CD4-positive, CD25-positive, alpha-beta regulatory T cell (primary cell): ENCODE data around the gene MXRA7. TPM values are rescaled to one million over a fixed set of nuclear protein-coding genes. Genes with fewer than 3 reads are reported as not detected.
A peak's percentile ranks its signal among the peaks of the same experiment; 100 is the strongest.

Experiments used
- ATAC-seq, 2 donors: fragments of 150-1000 bp; cut with Tn5 transposase; one replicate each; pipeline ENCODE4 v1.10.0; 2021; ENCODE audit warnings: low read depth in 2 of 2, moderate number of reproducible peaks in 2 of 2, moderate library complexity in 1 of 2
- DNase-seq, 3 donors: peaks; one replicate each; pipeline versions ENCODE4 v3.0.0 to v3.0.0-alpha.2; 2012 to 2022; ENCODE audit warnings: mixed read lengths in 1 of 3
- H3K27ac ChIP-seq: one replicate; pipeline ENCODE4 v1.7.0; 2013; ENCODE audit warnings: mild to moderate bottlenecking, low read length; ENCODE audit not compliant: insufficient read depth, poor library complexity, severe bottlenecking
- H3K27me3 ChIP-seq: one replicate; pipeline ENCODE4 v1.7.0; 2013; ENCODE audit warnings: low read length; ENCODE audit not compliant: control insufficient read depth, insufficient read depth
- H3K36me3 ChIP-seq: one replicate; pipeline ENCODE4 v1.7.0; 2013; ENCODE audit warnings: mild to moderate bottlenecking, low read length, moderate library complexity; ENCODE audit not compliant: control insufficient read depth, insufficient read depth
- H3K4me1 ChIP-seq: 2 replicates; pipeline ENCODE4 v1.7.0; 2013; ENCODE audit warnings: mild to moderate bottlenecking, low read length; ENCODE audit not compliant: insufficient read depth, control insufficient read depth, poor library complexity, severe bottlenecking
- H3K4me3 ChIP-seq: one replicate; pipeline ENCODE4 v1.7.0; 2013; ENCODE audit warnings: low read depth, mild to moderate bottlenecking, low read length, moderate library complexity
- H3K9me3 ChIP-seq, 2 experiments: 1 replicate in 1 of 2; 2 replicates in 1 of 2; pipeline ENCODE4 v1.7.0; 2013; ENCODE audit warnings: low read length in 2 of 2, mild to moderate bottlenecking in 1 of 2, moderate library complexity in 1 of 2; ENCODE audit not compliant: control insufficient read depth in 2 of 2
- H3K27ac Mint-ChIP-seq, 3 donors: one replicate each; pipeline ENCODE4 v1.8.0; 2020 to 2022; ENCODE audit warnings: mild to moderate bottlenecking in 3 of 3, mixed read lengths in 3 of 3, moderate library complexity in 2 of 3
- H3K27me3 Mint-ChIP-seq: one replicate; pipeline ENCODE4 v1.8.0; 2022; ENCODE audit warnings: mild to moderate bottlenecking, mixed read lengths
- H3K36me3 Mint-ChIP-seq: one replicate; pipeline ENCODE4 v1.8.0; 2020; ENCODE audit warnings: mixed read lengths
- H3K4me1 Mint-ChIP-seq, 4 donors: one replicate each; pipeline ENCODE4 v1.8.0; 2020 to 2022; ENCODE audit warnings: mixed read lengths in 4 of 4, mild to moderate bottlenecking in 1 of 4
- H3K4me3 Mint-ChIP-seq, 4 donors: one replicate each; pipeline ENCODE4 v1.8.0; 2020 to 2022; ENCODE audit warnings: mild to moderate bottlenecking in 4 of 4, mixed read lengths in 4 of 4, moderate library complexity in 3 of 4
- H3K9me3 Mint-ChIP-seq, 7 donors: one replicate each; pipeline ENCODE4 v1.8.0; 2020 to 2022; ENCODE audit warnings: mixed read lengths in 7 of 7, mild to moderate bottlenecking in 3 of 7, moderate library complexity in 2 of 7
- polyA plus RNA-seq, 4 donors: library from polyadenylated mRNA; unstranded; fragments of 300-500 nt; fragmentation: Illumina TruSeq; gene quantifications; one replicate each; pipeline ENCODE4 v1.2.3, GENCODE V29; 2021
- total RNA-seq: library from RNA; stranded (reverse); gene quantifications from one replicate; pipeline ENCODE4 v1.2.3, GENCODE V29; 2022

Gene MXRA7
- total and polyA plus RNA-seq, 5 donors from 2014 or later = 2.2 to 8.8 (median 5.0) TPM

- Mint-ChIP-seq H3K27me3 (peaks cover 10% of the 10 kb centered on the region), H3K4me1 (peaks cover 0 to 8% (median 1%) of the 10 kb centered on the region in 4 donors), H3K27ac (no peak overlapping the region), H3K9me3 (no peaks in the 10 kb centered on the region), H3K4me3 (no peak overlapping the region), H3K36me3 (no peaks in the 10 kb centered on the region)
- H3K9me3 ChIP-seq = no peaks in the 10 kb centered on the region
- no peak overlapping the region for H3K27ac ChIP-seq
- no peaks in the 10 kb centered on the region for H3K36me3 ChIP-seq
- no peaks in the 10 kb centered on the region for H3K4me1 ChIP-seq
- ATAC-seq (no peak), DNase-seq (no peak)
- no peaks in the 10 kb centered on the region for H3K27me3 ChIP-seq
- no peak overlapping the region for H3K4me3 ChIP-seq
Observed at GRCh38 chr17:76696763-76697701, 13.7 kb downstream of the MXRA7 start.

- no peaks in the 10 kb centered on the region for H3K9me3 ChIP-seq
- ATAC-seq (no peak), DNase-seq (no peak)
- Mint-ChIP-seq H3K4me3 (peak overlapping the region in 1 of 4 donors; percentile 65), H3K27ac (peak overlapping the region in 2 of 3 donors; percentile 20 to 38), H3K9me3 (no peaks in the 10 kb centered on the region), H3K27me3 (peaks cover 10% of the 10 kb centered on the region), H3K36me3 (no peaks in the 10 kb centered on the region), H3K4me1 (peaks cover 0 to 8% (median 1%) of the 10 kb centered on the region in 4 donors)
- no peaks in the 10 kb centered on the region for H3K4me1 ChIP-seq
- H3K27ac ChIP-seq = no peak overlapping the region
- no peaks in the 10 kb centered on the region for H3K27me3 ChIP-seq
- H3K36me3 ChIP-seq = no peaks in the 10 kb centered on the region
- no peak overlapping the region for H3K4me3 ChIP-seq
Observed at GRCh38 chr17:76695059-76695831, 15.5 kb downstream of the MXRA7 start.

- Histone ChIP-seq H3K27me3 (no peaks in the 10 kb centered on the region), H3K36me3 (no peaks in the 10 kb centered on the region), H3K4me1 (no peaks in the 10 kb centered on the region), H3K4me3 (no peak overlapping the region), H3K9me3 (no peaks in the 10 kb centered on the region), H3K27ac (no peak overlapping the region)
- Mint-ChIP-seq H3K4me1 (peaks cover 0 to 8% (median 1%) of the 10 kb centered on the region in 4 donors), H3K4me3 (no peak overlapping the region), H3K9me3 (no peaks in the 10 kb centered on the region), H3K27ac (no peak overlapping the region), H3K27me3 (no peaks in the 10 kb centered on the region), H3K36me3 (no peaks in the 10 kb centered on the region)
- DNase-seq = no peak
- ATAC-seq = no peak
Observed at GRCh38 chr17:76691379-76692191, 19.2 kb downstream of the MXRA7 start.

- Histone ChIP-seq H3K27me3 (no peaks in the 10 kb centered on the region), H3K4me1 (no peaks in the 10 kb centered on the region)
- no peaks in the 10 kb centered on the region for H3K9me3 Mint-ChIP-seq
Observed at GRCh38 chr17:76690596-76691280, 20.0 kb downstream of the MXRA7 start.

GRCh38 chr17:76689859-76690258, 20.9 kb downstream of the MXRA7 start:
- Mint-ChIP-seq H3K4me1 (no peaks in the 10 kb centered on the region), H3K27me3 (no peaks in the 10 kb centered on the region), H3K4me3 (no peak overlapping the region), H3K9me3 (no peaks in the 10 kb centered on the region), H3K36me3 (no peaks in the 10 kb centered on the region), H3K27ac (no peak overlapping the region)
- H3K27me3 ChIP-seq = no peaks in the 10 kb centered on the region
- no peak overlapping the region for H3K27ac ChIP-seq
- no peaks in the 10 kb centered on the region for H3K9me3 ChIP-seq
- H3K4me1 ChIP-seq = no peaks in the 10 kb centered on the region
- DNase-seq (no peak), ATAC-seq (no peak)
- no peak overlapping the region for H3K4me3 ChIP-seq
- H3K36me3 ChIP-seq = no peaks in the 10 kb centered on the region

More at GRCh38 chr17:76690596-76691280, 20.0 kb downstream of the MXRA7 start:
- Mint-ChIP-seq H3K27me3 (no peaks in the 10 kb centered on the region), H3K27ac (no peak overlapping the region), H3K36me3 (no peaks in the 10 kb centered on the region), H3K4me1 (peaks cover 0 to 6% (median 1%) of the 10 kb centered on the region in 4 donors), H3K4me3 (no peak overlapping the region)
- Histone ChIP-seq H3K9me3 (no peaks in the 10 kb centered on the region), H3K4me3 (no peak overlapping the region), H3K36me3 (no peaks in the 10 kb centered on the region), H3K27ac (no peak overlapping the region)
- ATAC-seq (no peak), DNase-seq (no peak)

GRCh38 chr17:76688165-76688622, 22.6 kb downstream of the MXRA7 start:
- no peaks in the 10 kb centered on the region for H3K9me3 Mint-ChIP-seq
- H3K36me3 Mint-ChIP-seq = no peaks in the 10 kb centered on the region
- no peaks in the 10 kb centered on the region for H3K27me3 Mint-ChIP-seq
- H3K9me3 ChIP-seq = no peaks in the 10 kb centered on the region
- DNase-seq (no peak), ATAC-seq (no peak)
- no peaks in the 10 kb centered on the region for H3K27me3 ChIP-seq
- H3K4me1 Mint-ChIP-seq = no peaks in the 10 kb centered on the region
- no peak overlapping the region for H3K4me3 Mint-ChIP-seq
- no peaks in the 10 kb centered on the region for H3K4me1 ChIP-seq
- no peak overlapping the region for H3K4me3 ChIP-seq
- H3K36me3 ChIP-seq = no peaks in the 10 kb centered on the region
- no peak overlapping the region for H3K27ac Mint-ChIP-seq
- H3K27ac ChIP-seq = no peak overlapping the region
